Measurements from ENCODE around the gene NLRX1.
"Not testable (repeated sequence)": the region's sequence is repeated elsewhere in the genome, so short reads cannot be mapped to it uniquely, and the experiment has no call there.

Gene NLRX1

DNA sequence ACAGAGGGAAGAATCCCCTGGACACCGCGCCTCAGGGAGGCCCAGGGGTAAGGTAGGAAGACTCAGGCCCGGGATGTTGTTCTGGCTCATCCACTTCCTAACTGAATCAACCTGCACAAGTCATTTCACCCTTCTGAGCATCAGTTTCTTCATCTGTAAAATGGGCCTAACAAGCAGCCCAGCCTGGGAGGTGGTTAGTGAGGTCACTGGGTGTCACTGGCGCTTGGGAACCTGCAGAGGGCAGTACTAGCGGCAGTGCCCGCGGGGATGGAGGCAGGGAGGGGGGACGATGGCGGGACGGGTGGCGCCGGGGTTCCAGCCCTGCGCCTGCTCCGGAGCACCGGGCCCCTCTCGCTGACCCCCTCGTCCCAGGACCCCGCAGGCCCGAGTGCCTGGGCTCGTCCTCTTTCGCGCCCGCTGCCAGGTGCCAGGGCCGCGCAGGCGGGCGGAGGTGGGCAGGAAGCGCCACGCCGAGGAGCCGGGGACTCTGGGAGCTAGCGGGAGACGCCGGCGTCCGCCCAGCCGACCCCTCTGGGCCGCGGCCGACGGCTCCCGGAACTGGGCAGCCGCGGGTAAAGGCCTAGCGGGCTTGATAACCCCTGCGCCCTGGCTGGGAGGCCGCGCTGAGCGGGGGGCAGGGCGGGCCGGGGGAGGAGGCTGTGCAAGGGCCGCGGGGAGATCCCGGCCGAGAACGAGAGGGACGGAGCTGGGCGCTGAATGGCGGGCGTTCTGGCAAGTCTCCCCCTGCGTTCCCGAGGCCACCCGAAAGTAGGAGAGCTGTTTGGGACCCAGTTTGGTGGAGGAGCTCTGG is at the start of gene NLRX1:
Gene NLRX1 (plus strand): TSS at position 255 of the 811 bp plus-strand sequence. CDS start 2,679 bp downstream, outside the sequence.
- DNase-seq = peak in 1 of 2 experiments; percentile 62

DNA sequence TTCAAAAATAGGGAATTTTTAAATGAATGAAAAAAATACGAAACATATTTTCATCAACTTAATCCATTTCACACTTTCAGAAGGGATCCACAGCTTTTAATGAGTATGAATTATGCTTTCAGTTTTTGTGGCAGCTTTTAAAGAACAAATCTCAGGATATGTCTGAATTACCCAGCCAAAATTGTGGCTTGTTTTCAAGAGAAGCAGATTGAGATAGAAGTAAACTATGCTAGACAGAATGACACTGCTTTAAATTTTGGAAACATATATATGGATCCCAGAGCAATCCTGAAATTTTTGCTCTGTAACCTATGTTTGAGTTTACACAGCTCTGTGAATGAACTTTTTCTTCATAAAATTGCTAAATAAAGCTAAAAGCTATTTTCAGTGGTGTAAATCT is 49.6 kb upstream of the NLRX1 start:
- no peak for DNase-seq

GRCh38 chr11:119120639-119121007 is 47.9 kb upstream of the NLRX1 start:
- peak; percentile 51 to 52 for DNase-seq

- peak; percentile 98 to 99 for DNase-seq
These were observed 47.3 kb upstream of the NLRX1 start, which contains the start of gene HINFP for GRCh38 chr11:119121008-119121810. HINFP (plus strand) TSS chr11:119121580; CDS start chr11:119126945, 5,365 bp downstream.

GRCh38 chr11:119121811-119122124 is 46.8 kb upstream of the NLRX1 start:
- no peak for DNase-seq

DNA sequence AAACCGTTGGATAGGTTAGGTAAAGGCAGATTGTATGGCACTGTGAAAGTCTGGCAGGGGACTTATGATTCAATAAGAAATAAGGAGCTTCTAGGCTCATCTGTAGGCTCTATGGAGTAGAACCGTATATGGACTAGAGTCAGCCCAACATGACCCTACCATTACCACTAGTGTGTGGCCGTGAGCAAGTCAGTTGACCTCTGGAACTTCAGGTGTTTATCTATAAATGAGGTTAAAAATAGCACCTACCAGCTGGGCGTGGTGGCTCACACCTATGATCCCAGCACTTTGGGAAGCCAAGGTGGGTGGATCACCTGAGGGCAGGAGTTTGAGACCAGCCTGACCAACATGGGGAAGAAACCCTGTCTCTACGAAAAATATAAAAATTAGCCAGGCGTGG is 42.7 kb upstream of the NLRX1 start:
- no peak for DNase-seq

- no peak for DNase-seq
These were observed 41.8 kb upstream of the NLRX1 start for GRCh38 chr11:119126675-119127268.

DNA sequence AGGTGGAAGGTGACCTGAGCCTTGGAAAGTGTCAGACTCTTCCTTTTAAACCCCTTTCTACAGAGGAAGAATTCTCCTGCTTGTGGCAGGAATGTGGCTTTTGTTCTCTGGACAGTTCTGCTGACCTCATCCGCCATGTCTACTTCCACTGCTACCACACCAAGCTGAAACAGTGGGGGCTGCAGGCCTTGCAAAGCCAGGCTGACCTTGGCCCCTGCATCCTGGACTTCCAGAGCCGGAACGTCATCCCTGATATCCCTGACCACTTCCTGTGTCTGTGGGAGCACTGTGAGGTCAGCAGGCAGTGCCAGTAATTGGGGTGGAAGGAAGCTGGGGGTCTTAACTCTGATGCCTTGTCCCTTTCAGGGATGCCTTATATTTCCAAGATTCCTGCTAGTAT is 37.9 kb upstream of the NLRX1 start:
- no peak for DNase-seq

DNA sequence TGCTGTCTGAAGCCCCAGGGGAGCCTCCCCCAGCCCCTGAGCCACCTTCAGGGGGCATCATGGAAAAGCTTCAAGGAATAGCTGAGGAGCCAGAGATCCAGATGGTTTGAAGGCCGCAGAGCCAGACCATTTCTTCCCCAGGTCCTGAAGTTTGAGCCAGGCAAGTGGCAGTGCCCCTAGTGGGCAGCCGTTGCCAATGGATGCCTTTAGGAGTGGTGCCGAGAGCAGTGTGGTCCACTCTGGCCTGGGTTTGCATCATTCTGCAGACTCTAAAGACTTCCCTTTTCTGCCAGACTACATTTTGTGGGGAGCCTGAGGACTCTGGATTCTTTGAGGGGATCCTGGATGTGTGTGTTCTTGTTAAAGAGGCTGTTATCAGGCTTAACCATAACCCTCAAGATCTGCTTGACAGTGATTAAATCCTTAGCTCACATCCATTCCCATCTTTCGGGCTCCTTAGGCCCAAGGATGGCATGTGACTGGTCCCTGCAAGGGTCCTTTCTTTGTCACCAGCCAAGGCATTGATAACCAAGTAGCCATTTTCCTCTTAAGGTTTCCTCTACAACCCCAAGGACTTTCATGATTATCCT is 34.0 kb upstream of the NLRX1 start:
- DNase-seq = peak in 1 of 2 experiments; percentile 24

- not testable (repeated sequence) for DNase-seq
These were observed 29.2 kb upstream of the NLRX1 start for GRCh38 chr11:119139276-119139675.

GRCh38 chr11:119144825-119145486 is 23.6 kb upstream of the NLRX1 start:
- peak; percentile 13 to 46 for DNase-seq

- DNase-seq = no peak
These were observed 23.0 kb upstream of the NLRX1 start for GRCh38 chr11:119145551-119145950.

GRCh38 chr11:119147604-119148333 is 20.8 kb upstream of the NLRX1 start:
- no peak for DNase-seq

DNA sequence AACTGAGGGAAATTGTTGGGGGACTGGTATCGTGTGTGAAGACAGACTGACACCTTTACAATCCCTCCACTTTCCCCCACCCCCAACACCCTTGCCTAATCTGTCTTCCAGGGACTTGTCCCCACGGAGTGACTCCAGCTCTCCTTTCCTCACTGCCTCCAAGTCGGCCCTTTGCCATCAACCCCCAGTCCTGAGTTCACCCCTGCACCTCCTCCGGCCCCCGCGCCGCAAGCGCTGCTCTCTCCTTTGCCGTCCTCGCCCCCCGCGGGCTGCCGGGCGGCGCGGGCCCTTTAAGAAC is 19.9 kb upstream of the NLRX1 start:
- DNase-seq = no peak

DNA sequence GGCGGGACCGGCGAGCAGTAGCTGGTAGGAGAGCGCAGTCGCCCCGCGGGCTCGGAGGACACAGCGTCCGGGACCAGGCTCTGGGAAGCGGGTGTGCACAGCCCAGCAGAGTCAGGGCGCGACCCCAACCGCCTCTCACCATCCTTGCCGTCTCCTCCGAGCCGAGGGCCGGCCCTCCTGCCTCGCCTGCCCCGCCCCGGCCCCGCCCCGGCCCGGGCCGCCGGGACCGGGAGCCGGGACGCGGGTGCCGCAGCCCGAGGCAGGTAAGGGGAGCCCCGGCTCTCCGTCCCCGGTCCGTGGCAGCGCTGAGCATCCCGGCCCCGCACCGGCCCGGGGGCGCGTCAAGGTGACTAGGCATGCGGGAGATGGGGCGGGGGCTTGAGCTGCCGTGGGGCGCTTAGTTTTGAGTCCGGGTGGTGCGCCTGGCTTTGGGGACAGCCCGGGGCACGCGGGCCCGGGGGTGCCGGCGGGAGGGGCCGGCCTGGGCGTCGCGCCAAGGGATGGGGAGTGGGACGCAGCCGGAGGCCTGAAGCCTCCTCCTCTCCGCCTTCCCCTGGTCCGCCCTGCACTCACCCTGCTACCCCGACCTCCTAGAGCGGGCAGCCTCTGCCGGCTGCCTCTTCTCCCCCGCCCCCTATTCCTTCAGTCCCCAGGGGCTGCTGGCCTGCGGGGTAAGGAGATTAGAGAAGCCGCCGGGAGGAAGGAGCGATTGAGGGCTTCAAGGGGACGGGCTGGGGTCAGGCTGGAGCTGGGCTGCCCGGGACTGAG is 19.3 kb upstream of the NLRX1 start, which contains the start of gene ABCG4:
Gene ABCG4 (plus strand): TSS at position 35 of the 768 bp plus-strand sequence. CDS start 914 bp downstream, outside the sequence.
- DNase-seq = no peak

DNA sequence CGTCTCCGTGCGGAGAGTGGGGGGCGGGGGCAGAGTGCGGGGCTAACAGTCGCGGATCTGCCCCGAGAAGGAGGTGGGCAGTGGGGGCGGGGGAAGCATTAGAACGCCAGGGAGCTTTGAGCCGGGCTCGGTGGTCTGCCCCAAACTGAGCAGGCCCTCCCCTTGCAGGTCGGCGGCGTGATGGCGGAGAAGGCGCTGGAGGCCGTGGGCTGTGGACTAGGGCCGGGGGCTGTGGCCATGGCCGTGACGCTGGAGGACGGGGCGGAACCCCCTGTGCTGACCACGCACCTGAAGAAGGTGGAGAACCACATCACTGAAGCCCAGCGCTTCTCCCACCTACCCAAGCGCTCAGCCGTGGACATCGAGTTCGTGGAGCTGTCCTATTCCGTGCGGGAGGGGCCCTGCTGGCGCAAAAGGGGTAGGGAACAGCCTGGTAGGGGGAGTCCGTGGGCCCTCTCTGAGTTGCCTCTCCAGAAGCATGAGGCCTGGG is 18.7 kb upstream of the NLRX1 start:
- no peak for DNase-seq

DNA sequence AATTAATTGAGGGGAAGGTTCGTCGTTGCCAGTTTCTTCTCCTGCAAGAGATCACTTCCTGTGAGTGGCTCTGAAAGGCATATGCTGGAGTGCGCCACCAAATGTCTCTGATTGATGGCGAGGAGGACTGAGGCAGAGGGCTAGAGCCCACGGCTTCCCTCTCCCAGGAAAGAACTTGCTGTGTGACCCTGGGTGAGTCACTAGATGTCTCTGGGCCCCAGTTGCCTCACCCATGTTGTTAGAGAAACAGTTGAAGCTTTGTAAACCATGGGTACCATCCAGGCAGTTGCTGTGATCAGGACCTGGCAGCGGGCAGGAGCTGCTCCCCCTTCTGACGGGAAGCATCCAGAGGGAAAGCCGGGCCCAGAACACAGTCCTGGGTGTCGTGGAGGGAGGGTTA is 16.5 kb upstream of the NLRX1 start:
- no peak for DNase-seq

- no peak for DNase-seq
These were observed 15.9 kb upstream of the NLRX1 start for GRCh38 chr11:119152604-119153003.

GRCh38 chr11:119153049-119153818 is 15.3 kb upstream of the NLRX1 start:
- no peak for DNase-seq

- no peak for DNase-seq
These were observed 14.3 kb upstream of the NLRX1 start for GRCh38 chr11:119154178-119154577.
